ENCODE measurements around the gene KCNQ1. TPM values are rescaled to one million over a fixed set of nuclear protein-coding genes. Genes with fewer than 3 reads are reported as not detected.

KCNQ1 gene
- total RNA-seq, 1 experiment from 2014 or later = 10.7 TPM

GRCh38 chr11:2731130-2732125 lies 286.6 kb downstream of the KCNQ1 start:
- DNase-seq (ENCODE audit: low read depth, low spot score) = no peak
- Histone ChIP-seq H3K9me2 (ENCODE audit: insufficient read depth) (no peaks in the 10 kb centered on the region), H3K79me2 (ENCODE audit: insufficient read depth, low read length) (no peaks in the 10 kb centered on the region), H3K4me3 (replicated peaks in 1 of 2; ENCODE audit: low read depth in 1 of 2, low read length in 2 of 2) (no peak overlapping the region), H3K4me2 (ENCODE audit: low read length) (no peak overlapping the region), H3K27ac (ENCODE audit: low read depth, low read length) (no peak overlapping the region), H3K36me3 (ENCODE audit: control insufficient read depth in 1 of 2, insufficient read depth in 2 of 2, low read length in 2 of 2) (no peaks in the 10 kb centered on the region), H3K9ac (ENCODE audit: low read length) (no peak overlapping the region), H2AFZ (ENCODE audit: low read depth, low read length, poor library complexity, severe bottlenecking) (no peak overlapping the region), H3K4me1 (ENCODE audit: control insufficient read depth in 1 of 2, insufficient read depth in 2 of 2, low read length in 2 of 2) (no peaks in the 10 kb centered on the region), H3K27me3 (ENCODE audit: insufficient read depth, low read length) (no peaks in the 10 kb centered on the region), H4K20me1 (ENCODE audit: insufficient read depth) (no peaks in the 10 kb centered on the region), H3K9me3 (ENCODE audit: control insufficient read depth in 1 of 2, insufficient read depth in 1 of 2, low read depth in 1 of 2, low read length in 2 of 2) (no peaks in the 10 kb centered on the region)
- CTCF ChIA-PET = no interaction called here
- RAD21 ChIA-PET (ENCODE audit: low non-redundant PET in 1 of 2, low total read pairs in 2 of 2, uncharacterized antibody in 2 of 2, unreplicated experiment in 2 of 2) = no interaction called here
- no peak for ATAC-seq
- no TSS peak for BruUV-seq (replicated peaks)
- TF ChIP-seq SP1 (IDR thresholded peaks at IDR 0.05; ENCODE audit: low read depth) (no peak), FOSL1 (IDR thresholded peaks at IDR 0.05; ENCODE audit: low read depth) (no peak), TCF7L2 (IDR thresholded peaks at IDR 0.05; ENCODE audit: borderline replicate concordance, extremely low read depth, insufficient read depth, insufficient read length) (no peak), POLR2AphosphoS5 (IDR thresholded peaks at IDR 0.05; ENCODE audit: low read depth, low read length) (no peak), REST (IDR thresholded peaks at IDR 0.05; ENCODE audit: low read depth) (no peak), EZH2phosphoT487 (IDR thresholded peaks at IDR 0.05; ENCODE audit: borderline replicate concordance) (no peak), CEBPB (IDR thresholded peaks at IDR 0.05; ENCODE audit: low read depth) (no peak), POLR2A (IDR thresholded peaks at IDR 0.05; ENCODE audit: borderline replicate concordance, extremely low read depth, insufficient read depth, insufficient read length) (no peak), ZBTB33 (IDR thresholded peaks at IDR 0.05; ENCODE audit: extremely low read depth, insufficient replicate concordance, low read length) (no peak), YY1 (IDR thresholded peaks at IDR 0.05; ENCODE audit: extremely low read depth, insufficient replicate concordance, low read depth, low read length) (no peak)
- TF ChIP-seq, protein P1, sequence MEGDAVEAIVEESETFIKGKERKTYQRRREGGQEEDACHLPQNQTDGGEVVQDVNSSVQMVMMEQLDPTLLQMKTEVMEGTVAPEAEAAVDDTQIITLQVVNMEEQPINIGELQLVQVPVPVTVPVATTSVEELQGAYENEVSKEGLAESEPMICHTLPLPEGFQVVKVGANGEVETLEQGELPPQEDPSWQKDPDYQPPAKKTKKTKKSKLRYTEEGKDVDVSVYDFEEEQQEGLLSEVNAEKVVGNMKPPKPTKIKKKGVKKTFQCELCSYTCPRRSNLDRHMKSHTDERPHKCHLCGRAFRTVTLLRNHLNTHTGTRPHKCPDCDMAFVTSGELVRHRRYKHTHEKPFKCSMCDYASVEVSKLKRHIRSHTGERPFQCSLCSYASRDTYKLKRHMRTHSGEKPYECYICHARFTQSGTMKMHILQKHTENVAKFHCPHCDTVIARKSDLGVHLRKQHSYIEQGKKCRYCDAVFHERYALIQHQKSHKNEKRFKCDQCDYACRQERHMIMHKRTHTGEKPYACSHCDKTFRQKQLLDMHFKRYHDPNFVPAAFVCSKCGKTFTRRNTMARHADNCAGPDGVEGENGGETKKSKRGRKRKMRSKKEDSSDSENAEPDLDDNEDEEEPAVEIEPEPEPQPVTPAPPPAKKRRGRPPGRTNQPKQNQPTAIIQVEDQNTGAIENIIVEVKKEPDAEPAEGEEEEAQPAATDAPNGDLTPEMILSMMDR (IDR thresholded peaks at IDR 0.05 in 2 of 3, conservative IDR thresholded peaks at IDR 0.05 in 1 of 3; ENCODE audit: borderline replicate concordance in 1 of 3, insufficient read depth in 1 of 3, low read depth in 2 of 3, low read length in 2 of 3) = no peak
- POLR2A ChIA-PET = no interaction called here
- intact Hi-C loops (cut with micrococcal nuclease) = no loop called here
